NCI-H748 (cell line): ENCODE data around the gene TRIM38.
A peak's percentile ranks its signal among the peaks of the same experiment; 100 is the strongest.

Source experiments
- DNase-seq: peaks from one replicate; lab custom pipeline; 2025; ENCODE audit not compliant: unreplicated experiment; lab: John Stamatoyannopoulos, UW

TRIM38 gene

GRCh38 chr6:26025047-26025893 lies 62.7 kb downstream of the TRIM38 start:
- DNase-seq: peak; percentile 21

GRCh38 chr6:26025894-26026832 lies 63.6 kb downstream of the TRIM38 start:
- peak; percentile 99 for DNase-seq

- DNase-seq: peak; percentile 99
These were observed 64.4 kb downstream of the TRIM38 start for GRCh38 chr6:26026833-26027490.

GRCh38 chr6:26027491-26028211 lies 65.0 kb downstream of the TRIM38 start:
- no peak for DNase-seq

GRCh38 chr6:26028212-26028745 lies 65.7 kb downstream of the TRIM38 start:
- DNase-seq: no peak

- DNase-seq: peak; percentile 57
These were observed 66.4 kb downstream of the TRIM38 start for GRCh38 chr6:26028746-26029569.

GRCh38 chr6:26029570-26029856 lies 66.9 kb downstream of the TRIM38 start:
- DNase-seq: no peak

GRCh38 chr6:26029857-26030653 lies 67.5 kb downstream of the TRIM38 start:
- DNase-seq: peak; percentile 48

- peak; percentile 49 for DNase-seq
These were observed 68.1 kb downstream of the TRIM38 start for GRCh38 chr6:26030716-26031115.

GRCh38 chr6:26031151-26031594 lies 68.6 kb downstream of the TRIM38 start:
- peak; percentile 77 for DNase-seq

GRCh38 chr6:26031595-26032339 lies 69.2 kb downstream of the TRIM38 start:
- DNase-seq: peak; percentile 100

GRCh38 chr6:26032340-26033084 lies 69.9 kb downstream of the TRIM38 start:
- peak; percentile 89 for DNase-seq

- DNase-seq: peak; percentile 99
These were observed 70.7 kb downstream of the TRIM38 start for GRCh38 chr6:26033085-26033940.

- DNase-seq: peak; percentile 59
These were observed 71.3 kb downstream of the TRIM38 start for GRCh38 chr6:26033941-26034354.

GRCh38 chr6:26034905-26035304 lies 72.3 kb downstream of the TRIM38 start:
- no peak for DNase-seq
